Subcutaneous adipose tissue (tissue), 4 donors: ENCODE data around the gene HSPB1. TPM values are rescaled to one million over a fixed set of nuclear protein-coding genes. Genes with fewer than 3 reads are reported as not detected.

Source experiments
- CTCF ChIP-seq: fragments of 450-650 bp; IDR thresholded peaks from one replicate; pipeline ENCODE4 v1.5.1; 2016; ENCODE audit warnings: low read depth, mild to moderate bottlenecking, control low read depth, antibody characterized with exemption, moderate library complexity
- total RNA-seq, 4 donors: library from RNA; depleted of rRNA; stranded (reverse); fragments of >200 nt; gene quantifications; one replicate each; pipeline ENCODE4 v1.1.0, GENCODE V29; 2016

Gene HSPB1
- total RNA-seq, 4 donors from 2014 or later = 196 to 300 (median 263) TPM

GRCh38 chr7:76330261-76330660 lies 27.8 kb downstream of the HSPB1 start:
- no peak for TF ChIP-seq CTCF

GRCh38 chr7:76330673-76331072 lies 28.2 kb downstream of the HSPB1 start:
- TF ChIP-seq CTCF = no peak

GRCh38 chr7:76332078-76332477 lies 29.6 kb downstream of the HSPB1 start:
- no peak for TF ChIP-seq CTCF

GRCh38 chr7:76333511-76334101 lies 31.1 kb downstream of the HSPB1 start:
- TF ChIP-seq CTCF = no peak

GRCh38 chr7:76334320-76334967 lies 32.0 kb downstream of the HSPB1 start:
- TF ChIP-seq CTCF = no peak

GRCh38 chr7:76336094-76336493 lies 33.6 kb downstream of the HSPB1 start:
- TF ChIP-seq CTCF = no peak

GRCh38 chr7:76337147-76337546 lies 34.7 kb downstream of the HSPB1 start:
- TF ChIP-seq CTCF = no peak
